NCI-H82 (cell line): ENCODE data around the gene BAG2.

Experiments
- DNase-seq: peaks from one replicate; lab custom pipeline; 2025; lab: John Stamatoyannopoulos, UW

Gene BAG2

DNA sequence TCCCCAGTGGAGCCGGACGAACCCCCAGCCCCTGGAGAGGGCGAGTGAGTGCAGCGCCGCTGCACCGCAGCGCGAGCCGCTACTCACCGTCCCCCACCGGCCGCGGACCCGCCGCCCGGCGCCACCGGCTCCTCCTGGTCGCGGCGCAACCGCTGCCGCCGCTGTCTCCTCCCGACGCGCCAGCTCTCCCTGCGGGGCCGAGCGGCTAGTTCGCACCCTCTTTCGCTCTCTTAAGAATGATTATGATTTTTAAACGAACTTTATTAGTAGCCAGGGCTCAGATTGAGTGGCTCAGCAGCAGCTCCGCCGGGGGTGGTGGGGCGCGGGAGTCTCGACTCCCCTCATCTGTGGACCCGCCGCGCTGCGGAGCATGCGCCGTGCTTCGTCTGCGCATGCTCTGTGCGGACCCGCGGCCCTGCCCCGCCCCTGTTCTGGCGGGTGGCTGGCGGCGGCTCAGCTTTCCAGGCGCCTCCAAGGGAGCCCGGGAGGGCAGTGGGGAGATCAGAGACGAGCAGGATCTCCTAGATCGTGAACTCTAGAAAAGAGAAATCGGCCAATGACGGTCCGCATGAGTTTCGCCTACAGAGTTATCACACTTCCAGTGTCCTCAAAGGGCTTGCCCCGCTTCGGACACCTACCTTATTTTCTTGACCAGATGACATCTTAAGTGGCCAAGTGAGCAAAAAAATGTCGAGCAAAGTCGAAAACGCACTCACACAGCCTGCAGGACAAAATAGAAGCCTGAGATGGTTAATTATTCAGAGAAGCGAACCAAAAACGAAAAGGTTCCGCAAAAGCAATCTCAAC lies 50.0 kb downstream of the BAG2 start, which contains the start of gene RAB23:
Gene RAB23, minus strand, starts transcription at position 372 of the 807 bp plus-strand sequence. CDS start 11,927 bp downstream, outside the sequence.
- DNase-seq, result peak; percentile 91

DNA sequence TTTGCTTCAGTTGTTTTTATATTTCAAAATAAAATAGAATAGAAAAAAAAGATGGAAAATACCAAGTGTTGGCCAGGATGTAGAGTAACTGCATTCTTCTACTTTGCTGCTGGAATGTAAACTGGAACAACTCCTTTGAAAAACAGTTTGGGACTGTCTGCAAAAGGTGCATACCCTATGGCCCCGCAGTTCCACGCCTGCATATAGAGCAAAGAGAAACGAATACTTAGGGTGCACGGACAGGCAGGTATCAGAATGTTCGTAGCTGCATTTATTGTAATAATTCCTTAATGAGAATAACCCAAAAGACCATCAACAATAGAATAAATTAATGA lies 50.6 kb downstream of the BAG2 start:
- no peak for DNase-seq

DNA sequence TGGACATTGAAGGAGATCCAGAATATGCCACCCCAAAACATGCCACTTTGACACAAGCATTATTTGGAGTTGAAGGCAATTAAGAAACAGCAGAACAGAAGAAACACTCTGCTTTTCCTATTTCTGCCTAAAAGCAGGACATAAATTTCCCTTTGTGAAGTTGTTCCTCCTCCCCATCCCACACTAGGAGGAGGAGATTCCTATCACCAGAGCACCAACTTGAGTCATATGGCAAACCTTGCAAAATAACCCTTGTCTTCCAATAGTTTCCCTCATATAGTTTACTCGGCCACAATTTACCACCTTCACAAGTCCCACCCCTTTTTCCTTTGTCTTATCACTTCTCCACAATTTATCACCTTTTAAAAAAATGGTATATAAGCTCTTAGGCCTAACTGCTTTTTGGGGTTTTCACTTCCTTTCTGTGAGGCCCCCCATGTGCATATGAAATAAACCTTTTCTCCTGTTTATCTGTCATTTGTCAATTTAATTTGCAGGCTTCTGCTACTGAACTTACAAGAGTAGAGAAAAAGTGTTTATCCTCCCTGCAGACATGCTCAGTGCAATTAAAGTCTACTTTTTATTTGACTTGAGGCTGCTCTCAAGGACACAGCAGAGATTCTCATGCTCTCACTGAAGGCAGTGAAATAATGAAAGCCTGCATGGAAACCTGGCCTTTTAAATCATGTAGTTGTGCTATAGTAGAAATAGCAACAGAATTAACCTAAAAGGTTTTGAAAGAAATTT lies 52.8 kb downstream of the BAG2 start:
- no peak for DNase-seq

DNA sequence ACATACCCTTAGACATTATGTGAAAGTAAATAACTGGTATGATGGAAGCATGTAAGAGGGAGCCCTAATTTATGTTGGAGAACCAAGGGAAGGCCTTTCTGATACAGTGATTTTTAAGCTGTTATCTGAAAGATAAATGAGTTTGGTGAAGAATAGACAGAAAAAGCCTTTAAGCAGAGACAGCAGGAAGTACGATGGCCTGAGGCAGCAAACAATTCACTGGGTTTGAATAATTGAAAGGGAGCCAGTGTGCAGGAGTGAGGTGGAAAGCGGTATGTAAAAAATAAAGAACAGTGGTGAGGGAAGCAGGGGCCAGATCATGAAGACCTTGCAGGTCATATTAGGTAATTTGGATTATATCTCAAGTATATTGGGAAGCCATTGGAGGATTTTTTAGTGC lies 54.1 kb downstream of the BAG2 start:
- no peak for DNase-seq
